HG03460 (cell line): ENCODE data around the gene SSU72.
"Not testable (repeated sequence)": the region's sequence is repeated elsewhere in the genome, so short reads cannot be mapped to it uniquely, and the experiment has no call there.

Experiments
- ATAC-seq: cut with Tn5 transposase; IDR thresholded peaks from one replicate; pipeline ENCODE4 v1.9.1; 2021; ENCODE audit not compliant: unreplicated experiment

SSU72 gene

GRCh38 chr1:1561801-1562470 is 12.7 kb downstream of the SSU72 start:
- no peak for ATAC-seq

GRCh38 chr1:1560178-1560577 is 14.5 kb downstream of the SSU72 start:
- no peak for ATAC-seq

GRCh38 chr1:1559066-1559465 is 15.6 kb downstream of the SSU72 start:
- ATAC-seq, result no peak

DNA sequence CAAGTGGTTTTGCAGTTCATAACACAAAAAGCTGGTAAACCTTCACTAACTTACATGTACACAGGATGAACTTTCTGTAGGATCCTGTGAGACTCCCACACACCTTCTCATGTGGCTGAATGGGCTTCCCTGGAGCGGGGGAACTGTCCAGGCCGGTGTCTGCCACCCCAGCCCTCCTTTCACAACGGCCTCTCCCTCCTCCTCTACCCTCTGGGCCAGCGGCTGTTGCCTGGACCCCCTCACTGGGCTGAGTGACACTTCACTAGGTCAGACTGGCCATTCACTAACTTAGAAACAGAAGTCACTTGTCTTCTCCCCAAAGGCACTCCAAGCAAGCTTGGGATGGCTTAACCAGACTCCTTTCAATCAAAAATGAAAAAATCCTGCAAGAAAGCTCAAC is 16.1 kb downstream of the SSU72 start:
- no peak for ATAC-seq

DNA sequence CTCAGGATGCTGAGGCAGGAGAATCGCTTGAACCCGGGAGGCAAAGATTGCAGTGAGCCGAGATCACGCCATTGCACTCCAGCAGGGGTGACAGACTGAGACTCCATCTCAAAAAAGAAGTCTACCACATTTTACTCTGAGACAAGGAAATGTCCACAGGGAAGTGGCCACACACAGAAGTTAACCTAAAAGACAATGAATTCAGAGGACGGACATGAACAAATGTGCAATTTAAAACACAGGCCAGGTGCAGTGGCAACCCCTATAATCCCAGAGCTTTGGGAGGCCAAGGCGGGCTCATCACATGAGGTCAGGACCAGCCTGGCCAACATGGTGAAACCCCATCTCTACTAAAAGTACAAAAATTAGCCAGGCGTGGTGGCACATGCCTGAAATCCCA is 17.0 kb downstream of the SSU72 start:
- ATAC-seq, result not testable (repeated sequence)

DNA sequence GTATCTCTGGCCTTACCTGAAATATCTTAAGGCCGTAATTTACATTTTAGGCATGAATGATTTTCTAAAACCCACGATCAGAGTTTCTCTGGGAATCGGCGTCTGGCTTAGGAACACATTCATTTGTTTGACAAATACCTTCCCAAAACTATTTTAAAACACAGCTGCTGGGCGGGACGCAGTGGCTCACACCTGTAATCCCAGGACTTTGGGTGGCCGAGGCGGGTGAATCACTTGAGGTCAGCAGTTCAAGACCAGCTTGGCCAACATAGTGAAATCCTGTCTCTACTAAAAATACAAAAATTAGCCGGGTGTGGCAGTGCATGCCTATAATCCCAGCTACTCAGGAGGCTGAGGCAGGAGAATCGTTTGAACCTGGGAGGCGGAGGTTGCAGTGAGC is 17.7 kb downstream of the SSU72 start:
- ATAC-seq, result not testable (repeated sequence)

GRCh38 chr1:1556505-1556904 is 18.2 kb downstream of the SSU72 start:
- no peak for ATAC-seq

DNA sequence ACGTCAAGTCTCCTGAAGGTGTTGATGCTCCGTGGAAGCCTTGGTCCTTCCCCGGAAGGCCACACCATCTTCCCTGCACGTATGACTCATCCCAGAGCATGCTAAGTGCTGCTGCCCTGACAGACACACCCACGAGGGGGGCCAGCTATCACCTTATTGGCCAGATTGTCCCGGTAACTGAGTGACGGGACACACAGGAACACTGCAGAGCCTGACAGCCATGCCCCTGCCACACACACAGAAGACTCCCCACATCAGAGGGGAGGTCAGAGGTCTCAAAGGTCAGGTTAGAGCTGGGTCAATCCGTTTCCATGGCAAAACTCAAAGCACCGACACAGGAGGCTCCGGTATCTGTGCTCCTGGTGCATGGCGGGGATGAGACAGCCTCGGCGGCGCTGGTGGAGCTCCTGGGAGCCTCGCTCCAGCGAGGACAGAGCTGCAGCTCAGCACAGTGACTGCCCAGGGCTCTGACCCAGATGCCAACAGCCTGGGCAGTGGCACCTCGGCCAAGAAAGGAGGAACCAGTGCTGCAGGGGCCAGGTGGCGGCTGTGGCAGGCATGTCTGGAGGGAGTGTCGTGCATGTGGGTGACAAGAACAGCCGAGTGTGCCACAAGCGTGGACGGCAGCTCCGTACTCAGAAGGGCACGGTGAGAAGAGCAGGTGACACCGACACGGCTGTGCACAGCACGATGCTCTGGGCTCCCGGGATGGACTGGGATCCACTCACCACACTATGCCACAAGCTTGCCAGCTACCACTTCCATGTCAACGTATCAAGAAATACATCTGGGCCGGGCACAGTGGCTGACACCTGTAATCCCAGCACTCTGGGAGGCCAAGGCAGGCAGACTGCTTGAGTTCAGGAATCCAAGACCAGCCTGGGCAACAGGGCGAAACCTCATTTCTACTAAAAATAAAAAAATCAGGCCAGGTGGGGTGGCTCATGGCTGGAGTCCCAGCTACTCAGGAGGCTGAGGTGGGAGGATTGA is 19.4 kb downstream of the SSU72 start:
- no peak for ATAC-seq

- no peak for ATAC-seq
These were observed 20.1 kb downstream of the SSU72 start for GRCh38 chr1:1554550-1554925.

- no peak for ATAC-seq
These were observed 20.7 kb downstream of the SSU72 start for GRCh38 chr1:1553821-1554494.

- ATAC-seq, result no peak
These were observed 22.4 kb downstream of the SSU72 start for GRCh38 chr1:1552263-1552639.

- ATAC-seq, result no peak
These were observed 23.0 kb downstream of the SSU72 start for GRCh38 chr1:1551524-1552262.

DNA sequence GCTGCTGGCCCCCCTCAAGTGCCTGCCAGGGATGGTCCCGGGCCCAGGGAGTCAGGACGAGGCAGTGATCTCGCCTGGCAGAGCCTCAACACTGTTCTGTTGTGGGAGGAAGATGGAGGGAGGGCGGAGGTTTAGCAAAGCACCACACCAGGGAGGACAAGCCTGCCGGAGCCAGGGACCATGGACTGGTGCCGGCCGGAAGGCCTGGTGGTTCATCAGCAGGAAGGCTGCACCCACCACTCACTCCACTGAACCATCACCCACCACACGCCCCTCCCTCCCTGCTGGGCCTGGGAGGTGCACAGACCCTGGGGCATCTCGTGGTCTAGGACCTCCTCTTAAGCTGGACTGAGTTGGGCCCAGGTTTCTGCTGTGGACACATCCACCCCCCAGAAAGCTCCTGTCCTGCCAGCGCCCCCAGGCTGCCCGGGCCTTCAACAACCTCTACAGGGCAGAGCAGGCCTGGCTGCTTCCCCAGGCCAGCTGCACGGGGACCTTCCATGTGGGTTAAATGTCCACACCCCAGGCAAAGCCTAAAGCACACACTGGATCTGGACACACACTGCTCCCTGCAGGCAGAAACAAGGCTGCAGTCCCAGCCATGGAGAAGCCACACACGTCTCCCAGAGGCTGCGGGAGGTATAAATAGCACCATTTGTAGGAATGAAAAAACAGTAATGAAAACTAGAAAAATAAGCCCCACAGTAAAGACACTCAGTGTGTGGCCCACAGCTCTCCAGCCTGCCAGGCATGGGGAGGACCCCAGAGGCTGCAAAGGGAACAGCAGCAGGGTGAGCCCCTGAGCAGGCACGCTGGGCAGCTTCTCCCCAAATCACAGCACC is 23.9 kb downstream of the SSU72 start:
- no peak for ATAC-seq

GRCh38 chr1:1550087-1550486 is 24.6 kb downstream of the SSU72 start:
- no peak for ATAC-seq

DNA sequence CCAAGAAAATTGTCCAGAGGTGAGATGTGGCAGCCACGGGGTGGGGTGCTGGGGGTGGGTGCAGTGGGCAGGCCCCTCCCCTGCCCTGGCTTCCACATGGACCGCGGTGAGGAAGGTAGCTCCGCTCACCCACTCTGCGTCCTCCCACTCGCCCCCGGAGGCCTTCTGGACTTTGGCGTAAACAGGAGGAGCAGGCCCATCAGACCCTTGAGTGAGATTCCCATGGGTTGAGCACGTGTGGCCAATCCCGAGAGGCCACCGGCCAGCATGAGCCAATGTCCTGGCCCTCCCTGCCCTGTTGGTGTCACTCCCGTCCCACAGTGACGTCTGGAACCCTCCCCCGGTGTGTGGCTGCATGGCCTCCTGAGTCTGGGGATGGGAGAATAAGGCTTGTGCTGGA is 26.1 kb downstream of the SSU72 start:
- ATAC-seq, result no peak

DNA sequence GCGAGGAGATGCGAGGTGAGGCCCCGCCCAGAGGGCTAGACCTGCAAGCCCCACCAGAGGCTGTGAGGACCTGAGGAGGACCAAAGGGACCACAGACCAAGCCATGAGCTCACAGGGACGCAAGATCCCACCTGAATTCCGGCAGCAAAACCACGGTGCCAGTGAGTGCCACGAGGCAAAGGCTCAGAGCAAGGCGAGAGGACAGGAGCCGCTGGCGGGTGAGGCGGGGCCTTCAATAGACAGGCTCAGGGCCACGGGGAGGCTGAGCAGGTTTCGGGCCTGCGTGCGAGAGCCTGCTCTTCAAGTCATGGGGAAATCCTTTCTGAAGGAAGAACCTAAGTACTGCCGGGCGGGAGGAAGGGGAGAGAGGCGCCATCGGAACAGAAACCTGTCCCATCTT is 27.2 kb downstream of the SSU72 start:
- no peak for ATAC-seq

DNA sequence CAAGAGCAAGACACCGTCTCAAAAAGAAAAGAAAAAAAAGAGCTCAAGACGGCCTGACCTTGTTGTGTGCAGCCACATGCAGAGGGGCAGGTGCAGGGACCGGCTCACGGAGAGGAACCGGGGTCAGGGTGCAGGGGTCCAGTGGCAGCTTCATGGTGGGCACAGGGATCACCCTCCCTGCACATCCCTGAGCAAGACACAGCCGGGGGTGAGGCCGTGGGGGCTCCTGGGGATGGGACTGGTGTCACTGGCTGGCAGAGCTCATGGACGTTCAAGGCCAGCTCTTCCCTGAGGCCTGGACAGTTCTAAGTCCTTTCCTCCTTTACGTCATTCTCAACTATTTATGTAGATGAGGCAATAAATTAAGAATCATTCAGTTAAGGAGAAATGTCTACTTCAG is 27.7 kb downstream of the SSU72 start:
- no peak for ATAC-seq

GRCh38 chr1:1545946-1546737 is 28.5 kb downstream of the SSU72 start:
- no peak for ATAC-seq

DNA sequence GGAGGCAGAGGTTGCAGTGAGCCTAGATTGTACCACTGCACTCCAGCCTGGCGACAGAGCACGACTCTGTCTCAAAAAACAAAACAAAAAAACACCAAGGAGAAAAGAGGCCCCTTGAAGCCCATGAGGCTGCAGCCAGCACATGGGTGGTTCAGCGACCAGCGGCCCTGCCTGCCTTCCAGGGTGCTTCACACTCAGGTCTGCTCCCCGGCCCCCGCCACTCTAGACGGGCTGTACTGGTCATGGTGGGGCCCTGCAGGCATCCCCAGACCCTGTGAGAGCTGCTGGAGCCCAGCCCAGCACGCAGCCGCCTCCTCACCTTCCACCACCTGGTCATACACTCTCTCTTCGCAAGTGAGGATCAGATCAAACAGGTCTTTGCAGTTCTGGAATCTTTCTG is 30.1 kb downstream of the SSU72 start:
- no peak for ATAC-seq
